HepG2 (cell line): ENCODE measurements around the gene PHRF1. TPM values are rescaled to one million over a fixed set of nuclear protein-coding genes. Genes with fewer than 3 reads are reported as not detected.

Experiments used
- BORCS8-MEF2B ChIP-seq: sonication (generic); formaldehyde crosslinking; IDR thresholded peaks from 2 replicates; pipeline ENCODE4 v1.8.0; 2022; ENCODE audit warnings: mild to moderate bottlenecking, missing genetic modification reagents
- GATAD1 ChIP-seq: IDR thresholded peaks from 2 replicates; pipeline ENCODE4 v1.6.1; 2016; ENCODE audit warnings: missing genetic modification reagents, missing compliant biosample characterization
- HHEX ChIP-seq: IDR thresholded peaks from 2 replicates; pipeline ENCODE4 v1.6.1; 2016; ENCODE audit warnings: control low read depth
- MEF2D ChIP-seq: sonication (generic); formaldehyde crosslinking; IDR thresholded peaks from 2 replicates; pipeline ENCODE4 v1.5.1; 2020; ENCODE audit warnings: mild to moderate bottlenecking, missing genetic modification reagents
- NFIB ChIP-seq: sonication (generic); formaldehyde crosslinking; IDR thresholded peaks from 2 replicates; pipeline ENCODE4 v1.9.0; 2021; ENCODE audit warnings: missing genetic modification reagents, mild to moderate bottlenecking, borderline replicate concordance
- PHF5A ChIP-seq: IDR thresholded peaks from one replicate; pipeline ENCODE4 v1.6.1; 2018; ENCODE audit warnings: low read depth, missing genetic modification reagents; ENCODE audit not compliant: unreplicated experiment
- SNAPC2 ChIP-seq: sonication (generic); formaldehyde crosslinking; IDR thresholded peaks from 2 replicates; pipeline ENCODE4 v1.8.1; 2022; ENCODE audit warnings: mild to moderate bottlenecking, missing genetic modification reagents
- SUZ12 ChIP-seq: fragments of 150-350 bp; IDR thresholded peaks from 2 replicates; pipeline ENCODE4 v1.6.1; 2014; ENCODE audit warnings: low read depth, low read length
- ZMYM2 ChIP-seq: sonication (generic); formaldehyde crosslinking; IDR thresholded peaks from 2 replicates; pipeline ENCODE4 v1.8.0; 2022; ENCODE audit warnings: mild to moderate bottlenecking, missing genetic modification reagents
- ZMYM3 ChIP-seq: sonication (generic); formaldehyde crosslinking; IDR thresholded peaks from 2 replicates; pipeline ENCODE4 v1.5.1; 2020; ENCODE audit warnings: mild to moderate bottlenecking, missing genetic modification reagents
- ZMYM4 ChIP-seq: sonication (generic); formaldehyde crosslinking; IDR thresholded peaks from 2 replicates; pipeline ENCODE4 v1.8.1; 2023; ENCODE audit warnings: mild to moderate bottlenecking, missing genetic modification reagents
- ZNF136 ChIP-seq: sonication (generic); formaldehyde crosslinking; IDR thresholded peaks from 2 replicates; pipeline ENCODE4 v1.8.1; 2022; ENCODE audit warnings: low read depth, mild to moderate bottlenecking, moderate library complexity, missing genetic modification reagents
- ZNF264 ChIP-seq: sonication (generic); formaldehyde crosslinking; IDR thresholded peaks from 2 replicates; pipeline ENCODE4 v1.4.0; 2020; ENCODE audit warnings: missing genetic modification reagents
- ZNF547 ChIP-seq: sonication (generic); formaldehyde crosslinking; IDR thresholded peaks from 2 replicates; pipeline ENCODE4 v1.5.1; 2020; ENCODE audit warnings: mild to moderate bottlenecking, missing genetic modification reagents
- ZNF674 ChIP-seq: sonication (generic); formaldehyde crosslinking; IDR thresholded peaks from 2 replicates; pipeline ENCODE4 v1.5.0; 2020; ENCODE audit warnings: low read depth, mild to moderate bottlenecking, missing genetic modification reagents
- polyA plus RNA-seq, 8 experiments: library from polyadenylated mRNA; depleted of rRNA in 3 of 8; stranded (reverse) in 7 of 8; unstranded in 1 of 8; fragments of >200 nt; fragmentation: Illumina TruSeq in 4 of 8; extraction: Trizol in 4 of 8; gene quantifications; 2 replicates each; pipeline versions ENCODE4 v1.2.1 to v1.2.3, GENCODE V29; 2011 to 2016; ENCODE audit warnings: low read depth in 4 of 8, missing spikeins in 1 of 8, mixed read lengths in 1 of 8; ENCODE audit not compliant: insufficient read depth in 1 of 8
- total RNA-seq, 5 experiments: library from RNA; depleted of rRNA; stranded (reverse); fragments of >200 nt; fragmentation: Illumina TruSeq; extraction: Trizol; gene quantifications; 2 replicates each; pipeline ENCODE4 v1.2.3, GENCODE V29; 2016; ENCODE audit warnings: low read depth in 1 of 5
- TF ChIP-seq, protein P1 (sequence below): sonication (generic); formaldehyde crosslinking; IDR thresholded peaks from 2 replicates; pipeline ENCODE4 v1.9.0; 2021; ENCODE audit warnings: missing genetic modification reagents, borderline replicate concordance
- TF ChIP-seq, protein P2 (sequence below): sonication (generic); formaldehyde crosslinking; IDR thresholded peaks from 2 replicates; pipeline ENCODE4 v1.4.0; 2020; ENCODE audit warnings: missing genetic modification reagents, borderline replicate concordance
- TF ChIP-seq, protein P3 (sequence below): sonication (generic); formaldehyde crosslinking; IDR thresholded peaks from 2 replicates; pipeline ENCODE4 v1.4.0; 2020; ENCODE audit warnings: missing genetic modification reagents
- TF ChIP-seq, protein P4 (sequence below): sonication (generic); formaldehyde crosslinking; IDR thresholded peaks from 2 replicates; pipeline ENCODE4 v1.4.0; 2020; ENCODE audit warnings: missing genetic modification reagents, mild to moderate bottlenecking, borderline replicate concordance

The PHRF1 gene
- total and polyA plus RNA-seq, 2 of the 13 experiments (the other 11 are each of a cell fraction or from before 2014, with no cell fraction given): 8.2 to 16.7 TPM

DNA sequence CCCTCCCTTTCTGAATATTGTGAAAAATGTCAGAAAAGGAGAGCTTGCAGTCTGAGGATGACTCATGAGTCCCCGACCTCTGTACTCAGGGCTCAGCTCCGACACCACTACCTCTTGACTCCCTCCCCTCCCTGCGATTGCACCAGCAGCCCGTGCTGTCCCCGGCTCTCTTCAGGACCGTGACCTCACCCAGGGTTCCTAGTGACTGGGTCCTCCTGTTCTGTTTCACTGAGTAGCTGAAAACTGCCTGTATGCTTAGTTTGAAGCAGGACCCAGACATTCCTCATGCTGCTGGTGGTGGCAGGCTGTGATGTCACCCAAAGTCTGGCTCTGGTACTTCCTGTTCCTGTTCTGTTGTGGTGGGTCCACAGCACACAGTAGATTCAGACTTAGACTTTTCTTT, 11.7 kb downstream of the PHRF1 start (continued):
- TF ChIP-seq, protein P1, sequence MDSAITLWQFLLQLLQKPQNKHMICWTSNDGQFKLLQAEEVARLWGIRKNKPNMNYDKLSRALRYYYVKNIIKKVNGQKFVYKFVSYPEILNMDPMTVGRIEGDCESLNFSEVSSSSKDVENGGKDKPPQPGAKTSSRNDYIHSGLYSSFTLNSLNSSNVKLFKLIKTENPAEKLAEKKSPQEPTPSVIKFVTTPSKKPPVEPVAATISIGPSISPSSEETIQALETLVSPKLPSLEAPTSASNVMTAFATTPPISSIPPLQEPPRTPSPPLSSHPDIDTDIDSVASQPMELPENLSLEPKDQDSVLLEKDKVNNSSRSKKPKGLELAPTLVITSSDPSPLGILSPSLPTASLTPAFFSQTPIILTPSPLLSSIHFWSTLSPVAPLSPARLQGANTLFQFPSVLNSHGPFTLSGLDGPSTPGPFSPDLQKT (CRISPR knock-in tag): no peak
- peak; percentile 61; the same call in 1 of the 2 replicates for TF ChIP-seq MEF2D (CRISPR knock-in tag)
- no peak for TF ChIP-seq BORCS8-MEF2B
- TF ChIP-seq, protein P2, sequence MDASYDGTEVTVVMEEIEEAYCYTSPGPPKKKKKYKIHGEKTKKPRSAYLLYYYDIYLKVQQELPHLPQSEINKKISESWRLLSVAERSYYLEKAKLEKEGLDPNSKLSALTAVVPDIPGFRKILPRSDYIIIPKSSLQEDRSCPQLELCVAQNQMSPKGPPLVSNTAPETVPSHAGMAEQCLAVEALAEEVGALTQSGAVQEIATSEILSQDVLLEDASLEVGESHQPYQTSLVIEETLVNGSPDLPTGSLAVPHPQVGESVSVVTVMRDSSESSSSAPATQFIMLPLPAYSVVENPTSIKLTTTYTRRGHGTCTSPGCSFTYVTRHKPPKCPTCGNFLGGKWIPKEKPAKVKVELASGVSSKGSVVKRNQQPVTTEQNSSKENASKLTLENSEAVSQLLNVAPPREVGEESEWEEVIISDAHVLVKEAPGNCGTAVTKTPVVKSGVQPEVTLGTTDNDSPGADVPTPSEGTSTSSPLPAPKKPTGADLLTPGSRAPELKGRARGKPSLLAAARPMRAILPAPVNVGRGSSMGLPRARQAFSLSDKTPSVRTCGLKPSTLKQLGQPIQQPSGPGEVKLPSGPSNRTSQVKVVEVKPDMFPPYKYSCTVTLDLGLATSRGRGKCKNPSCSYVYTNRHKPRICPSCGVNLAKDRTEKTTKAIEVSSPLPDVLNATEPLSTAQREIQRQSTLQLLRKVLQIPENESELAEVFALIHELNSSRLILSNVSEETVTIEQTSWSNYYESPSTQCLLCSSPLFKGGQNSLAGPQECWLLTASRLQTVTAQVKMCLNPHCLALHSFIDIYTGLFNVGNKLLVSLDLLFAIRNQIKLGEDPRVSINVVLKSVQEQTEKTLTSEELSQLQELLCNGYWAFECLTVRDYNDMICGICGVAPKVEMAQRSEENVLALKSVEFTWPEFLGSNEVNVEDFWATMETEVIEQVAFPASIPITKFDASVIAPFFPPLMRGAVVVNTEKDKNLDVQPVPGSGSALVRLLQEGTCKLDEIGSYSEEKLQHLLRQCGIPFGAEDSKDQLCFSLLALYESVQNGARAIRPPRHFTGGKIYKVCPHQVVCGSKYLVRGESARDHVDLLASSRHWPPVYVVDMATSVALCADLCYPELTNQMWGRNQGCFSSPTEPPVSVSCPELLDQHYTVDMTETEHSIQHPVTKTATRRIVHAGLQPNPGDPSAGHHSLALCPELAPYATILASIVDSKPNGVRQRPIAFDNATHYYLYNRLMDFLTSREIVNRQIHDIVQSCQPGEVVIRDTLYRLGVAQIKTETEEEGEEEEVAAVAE (CRISPR knock-in tag): no peak
- TF ChIP-seq ZMYM4 (CRISPR knock-in tag): no peak; the same call in 1 of the 2 replicates
- TF ChIP-seq ZMYM2 (CRISPR knock-in tag): no peak
- TF ChIP-seq ZNF136 (CRISPR knock-in tag): no peak
- no peak for TF ChIP-seq ZNF264
- TF ChIP-seq HHEX (CRISPR knock-in tag): no peak
- TF ChIP-seq ZMYM3 (CRISPR knock-in tag): peak; percentile 49; the same call in 1 of the 2 replicates
- no peak for TF ChIP-seq SUZ12
- no peak for TF ChIP-seq ZNF674
- TF ChIP-seq NFIB: no peak
- no peak for TF ChIP-seq SNAPC2 (CRISPR knock-in tag)
- TF ChIP-seq PHF5A (CRISPR knock-in tag): peak; percentile 86
- no peak for TF ChIP-seq ZNF547 (CRISPR knock-in tag)
- TF ChIP-seq, protein P3, sequence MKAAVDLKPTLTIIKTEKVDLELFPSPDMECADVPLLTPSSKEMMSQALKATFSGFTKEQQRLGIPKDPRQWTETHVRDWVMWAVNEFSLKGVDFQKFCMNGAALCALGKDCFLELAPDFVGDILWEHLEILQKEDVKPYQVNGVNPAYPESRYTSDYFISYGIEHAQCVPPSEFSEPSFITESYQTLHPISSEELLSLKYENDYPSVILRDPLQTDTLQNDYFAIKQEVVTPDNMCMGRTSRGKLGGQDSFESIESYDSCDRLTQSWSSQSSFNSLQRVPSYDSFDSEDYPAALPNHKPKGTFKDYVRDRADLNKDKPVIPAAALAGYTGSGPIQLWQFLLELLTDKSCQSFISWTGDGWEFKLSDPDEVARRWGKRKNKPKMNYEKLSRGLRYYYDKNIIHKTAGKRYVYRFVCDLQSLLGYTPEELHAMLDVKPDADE (CRISPR knock-in tag): no peak
- TF ChIP-seq, protein P4, sequence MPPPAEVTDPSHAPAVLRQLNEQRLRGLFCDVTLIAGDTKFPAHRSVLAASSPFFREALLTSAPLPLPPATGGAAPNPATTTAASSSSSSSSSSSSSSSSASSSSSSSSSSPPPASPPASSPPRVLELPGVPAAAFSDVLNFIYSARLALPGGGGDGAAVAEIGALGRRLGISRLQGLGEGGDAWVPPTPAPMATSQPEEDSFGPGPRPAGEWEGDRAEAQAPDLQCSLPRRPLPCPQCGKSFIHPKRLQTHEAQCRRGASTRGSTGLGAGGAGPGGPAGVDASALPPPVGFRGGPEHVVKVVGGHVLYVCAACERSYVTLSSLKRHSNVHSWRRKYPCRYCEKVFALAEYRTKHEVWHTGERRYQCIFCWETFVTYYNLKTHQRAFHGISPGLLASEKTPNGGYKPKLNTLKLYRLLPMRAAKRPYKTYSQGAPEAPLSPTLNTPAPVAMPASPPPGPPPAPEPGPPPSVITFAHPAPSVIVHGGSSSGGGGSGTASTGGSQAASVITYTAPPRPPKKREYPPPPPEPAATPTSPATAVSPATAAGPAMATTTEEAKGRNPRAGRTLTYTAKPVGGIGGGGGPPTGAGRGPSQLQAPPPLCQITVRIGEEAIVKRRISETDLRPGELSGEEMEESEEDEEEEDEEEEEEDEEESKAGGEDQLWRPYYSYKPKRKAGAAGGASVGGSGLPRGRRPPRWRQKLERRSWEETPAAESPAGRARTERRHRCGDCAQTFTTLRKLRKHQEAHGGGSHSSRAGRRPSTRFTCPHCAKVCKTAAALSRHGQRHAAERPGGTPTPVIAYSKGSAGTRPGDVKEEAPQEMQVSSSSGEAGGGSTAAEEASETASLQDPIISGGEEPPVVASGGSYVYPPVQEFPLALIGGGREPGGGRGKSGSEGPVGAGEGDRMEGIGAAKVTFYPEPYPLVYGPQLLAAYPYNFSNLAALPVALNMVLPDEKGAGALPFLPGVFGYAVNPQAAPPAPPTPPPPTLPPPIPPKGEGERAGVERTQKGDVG (CRISPR knock-in tag): no peak
- TF ChIP-seq GATAD1 (CRISPR knock-in tag): peak; percentile 65
